RWPE1 (cell line): ENCODE measurements around the gene SNX11.

Experiments used
- CTCF ChIA-PET: fragments of 350-600 bp; sonication (Branson Sonifier 250); formaldehyde crosslinking; extraction: SDS; loops from one replicate; lab custom pipeline; 2021; lab: Yijun Ruan, JAX
- POLR2A ChIA-PET: fragments of 400-600 bp; formaldehyde crosslinking; extraction: SDS; loops from one replicate; lab custom pipeline; 2020; ENCODE audit warnings: antibody characterized with exemption; ENCODE audit not compliant: low non-redundant PET; lab: Yijun Ruan, JAX
- DNase-seq: peaks from one replicate; pipeline ENCODE4 v3.0.0; 2012; ENCODE audit warnings: low spot score
- H3K27ac ChIP-seq: fragments of 450-650 bp; 2 replicates; pipeline ENCODE4 v1.5.1; 2017
- CTCF ChIP-seq: fragments of 450-650 bp; conservative IDR thresholded peaks from 2 replicates; pipeline ENCODE4 v1.5.1; 2017; ENCODE audit warnings: low read depth, mild to moderate bottlenecking

The SNX11 gene

GRCh38 chr17:48126532-48126850 lies 18.9 kb downstream of the SNX11 start:
- no peak for TF ChIP-seq CTCF
- CTCF ChIA-PET = no interaction called here
- POLR2A ChIA-PET = no interaction called here
- no peak for DNase-seq
- H3K27ac ChIP-seq = peak overlapping the region; percentile 92

- no peak for TF ChIP-seq CTCF
- CTCF ChIA-PET = interaction anchor here (0.7 kb wide), 1 partner anchor 72 kb away, joined by 5 read pairs; no protein-coding TSS in a partner anchor
- POLR2A ChIA-PET = interaction anchor here (0.7 kb wide), 1 partner anchor 19 kb away, joined by 3 read pairs; the partner anchor contains the start of gene SNX11
- H3K27ac ChIP-seq = peak overlapping the region; percentile 92
- DNase-seq = peak; percentile 93
Observed at GRCh38 chr17:48127371-48128051, 19.9 kb downstream of the SNX11 start.

GRCh38 chr17:48128400-48128799 lies 20.8 kb downstream of the SNX11 start:
- no peak for DNase-seq
- ChIA-PET CTCF (no interaction called here), POLR2A (interaction anchor here (0.6 kb wide), 1 partner anchor 43 kb away, joined by 3 read pairs; no protein-coding TSS in a partner anchor)
- TF ChIP-seq CTCF = no peak
- H3K27ac ChIP-seq = no peak overlapping the region

- ChIA-PET POLR2A (no interaction called here), CTCF (interaction anchor here (0.7 to 2.8 kb wide), 2 partner anchors 104 to 327 kb away, joined by 5 to 18 read pairs; no protein-coding TSS in a partner anchor)
- no peak overlapping the region for H3K27ac ChIP-seq
- TF ChIP-seq CTCF = no peak
- no peak for DNase-seq
Observed at GRCh38 chr17:48129981-48130380, 22.4 kb downstream of the SNX11 start.

- CTCF ChIA-PET = interaction anchor here (0.6 to 2.8 kb wide), 8 partner anchors 12 to 289 kb away, joined by 3 to 18 read pairs (median 4); no protein-coding TSS in a partner anchor
- peak; percentile 67 for DNase-seq
- peak; percentile 91 for TF ChIP-seq CTCF
- POLR2A ChIA-PET = interaction anchor here (1.0 kb wide), 1 partner anchor 83 kb away, joined by 3 read pairs; no protein-coding TSS in a partner anchor
- H3K27ac ChIP-seq = peak overlapping the region; percentile 53
Observed at GRCh38 chr17:48131216-48131824, 23.8 kb downstream of the SNX11 start.

GRCh38 chr17:48132385-48132784 lies 24.8 kb downstream of the SNX11 start:
- POLR2A ChIA-PET = no interaction called here
- DNase-seq = no peak
- H3K27ac ChIP-seq = no peak overlapping the region
- no peak for TF ChIP-seq CTCF
- CTCF ChIA-PET = interaction anchor here (0.6 to 2.0 kb wide), 5 partner anchors 35 to 184 kb away, joined by 3 to 12 read pairs (median 3); no protein-coding TSS in a partner anchor
